Upper lobe of right lung (tissue), 1 donor: ENCODE data around the gene SLC17A2. TPM values are rescaled to one million over a fixed set of nuclear protein-coding genes. Genes with fewer than 3 reads are reported as not detected.

Source experiments
- ATAC-seq: fragments of 200-7000 bp; cut with Tn5 transposase; one replicate; pipeline ENCODE4 v1.9.1; 2020; ENCODE audit warnings: mild to moderate bottlenecking, moderate library complexity
- DNase-seq: peaks from one replicate; pipeline ENCODE4 v3.0.0-alpha.2; 2020
- H3K27ac ChIP-seq: fragments of 200-600 bp; one replicate; pipeline ENCODE4 v1.8.0; 2022
- H3K27me3 ChIP-seq: fragments of 200-600 bp; one replicate; pipeline ENCODE4 v1.8.0; 2022; ENCODE audit warnings: mild to moderate bottlenecking
- H3K36me3 ChIP-seq: fragments of 200-600 bp; one replicate; pipeline ENCODE4 v1.8.0; 2022
- H3K4me1 ChIP-seq: fragments of 200-600 bp; one replicate; pipeline ENCODE4 v1.8.0; 2022
- H3K4me3 ChIP-seq: fragments of 200-600 bp; one replicate; pipeline ENCODE4 v1.8.0; 2022; ENCODE audit warnings: mild to moderate bottlenecking
- H3K9me3 ChIP-seq: fragments of 200-600 bp; one replicate; pipeline ENCODE4 v1.8.0; 2022
- CTCF ChIP-seq: fragments of 200-600 bp; IDR thresholded peaks from one replicate; pipeline ENCODE4 v1.8.0; 2022; ENCODE audit warnings: antibody characterized with exemption
- intact Hi-C: fragments of 100-400 bp; cut with DNase I; formaldehyde crosslinking; loops from one replicate; pipeline ENCODE4 v1.11.0; 2022
- total RNA-seq: library from RNA; stranded (reverse); fragmentation: NEBNext Ultra II Directional; extraction: Animal tissue kit (Norgen Biotek cat#: 25700); gene quantifications from one replicate; pipeline ENCODE4 v1.2.1, GENCODE V29; 2021
- donor health status: DM: no; HTN: yes; CAD: no; lungs with severe emphysema.

SLC17A2 gene
- total RNA-seq, 1 donor from 2014 or later: not detected

GRCh38 chr6:25971187-25971821 lies 40.8 kb upstream of the SLC17A2 start:
- Histone ChIP-seq H3K27me3 (no peaks in the 10 kb centered on the region), H3K4me3 (no peak overlapping the region), H3K36me3 (peaks cover 87% of the 10 kb centered on the region), H3K4me1 (peaks cover 57% of the 10 kb centered on the region), H3K27ac (no peak overlapping the region), H3K9me3 (no peaks in the 10 kb centered on the region)
- peak; percentile 88 for ATAC-seq
- DNase-seq: no peak
- no peak for TF ChIP-seq CTCF
- intact Hi-C loops: no loop called here

GRCh38 chr6:25968769-25969168 lies 38.3 kb upstream of the SLC17A2 start:
- Histone ChIP-seq H3K27me3 (no peaks in the 10 kb centered on the region), H3K9me3 (no peaks in the 10 kb centered on the region), H3K4me3 (no peak overlapping the region), H3K36me3 (peaks cover 71% of the 10 kb centered on the region), H3K27ac (no peak overlapping the region), H3K4me1 (peaks cover 82% of the 10 kb centered on the region)
- no peak for TF ChIP-seq CTCF
- intact Hi-C loops: no loop called here
- DNase-seq (no peak), ATAC-seq (no peak)

- Histone ChIP-seq H3K27ac (no peak overlapping the region), H3K4me3 (no peak overlapping the region), H3K27me3 (no peaks in the 10 kb centered on the region), H3K4me1 (peaks cover 81% of the 10 kb centered on the region), H3K36me3 (peaks cover 51% of the 10 kb centered on the region), H3K9me3 (no peaks in the 10 kb centered on the region)
- ATAC-seq (no peak), DNase-seq (no peak)
- no peak for TF ChIP-seq CTCF
- intact Hi-C loops: no loop called here
Measured at GRCh38 chr6:25966711-25967110, 36.2 kb upstream of the SLC17A2 start.

GRCh38 chr6:25965058-25965457 lies 34.6 kb upstream of the SLC17A2 start:
- TF ChIP-seq CTCF: no peak
- H3K4me1 ChIP-seq: peaks cover 71% of the 10 kb centered on the region
- H3K27me3 ChIP-seq: no peaks in the 10 kb centered on the region
- H3K36me3 ChIP-seq: peaks cover 37% of the 10 kb centered on the region
- intact Hi-C loops: no loop called here
- H3K27ac ChIP-seq: no peak overlapping the region
- H3K4me3 ChIP-seq: peak overlapping the region; percentile 14
- no peak for ATAC-seq
- H3K9me3 ChIP-seq: no peaks in the 10 kb centered on the region
- no peak for DNase-seq

GRCh38 chr6:25963426-25964123 lies 33.1 kb upstream of the SLC17A2 start:
- peak overlapping the region; percentile 66 for H3K4me3 ChIP-seq
- H3K27ac ChIP-seq: peak overlapping the region; percentile 91
- H3K36me3 ChIP-seq: peaks cover 26% of the 10 kb centered on the region
- H3K4me1 ChIP-seq: peaks cover 59% of the 10 kb centered on the region
- DNase-seq (no peak), ATAC-seq (peak; percentile 24)
- H3K9me3 ChIP-seq: no peaks in the 10 kb centered on the region
- no peak for TF ChIP-seq CTCF
- no peaks in the 10 kb centered on the region for H3K27me3 ChIP-seq
- intact Hi-C loops: no loop called here
